IMR-90 (cell line): ENCODE data around the gene GGNBP2. TPM values are rescaled to one million over a fixed set of nuclear protein-coding genes. Genes with fewer than 3 reads are reported as not detected.

Source experiments
- ATAC-seq: fragments of 200-7000 bp; cut with Tn5 transposase; 2 replicates; pipeline ENCODE4 v1.9.1; 2020; ENCODE audit warnings: low read depth, mild to moderate bottlenecking, moderate library complexity
- BruUV-seq: library from RNA; stranded (reverse); fragments of 400-500 nt; replicated peaks from 2 replicates; lab custom pipeline; 2021; lab: Mats Ljungman, UMichigan
- CTCF ChIA-PET: fragments of 300-600 bp; formaldehyde crosslinking; extraction: SDS; loops from one replicate; lab custom pipeline; 2021; ENCODE audit warnings: antibody characterized with exemption; lab: Yijun Ruan, JAX
- POLR2A ChIA-PET: fragments of 300-600 bp; sonication (Branson Sonifier 250); formaldehyde crosslinking; loops from one replicate; lab custom pipeline; 2022; ENCODE audit warnings: antibody characterized with exemption; ENCODE audit not compliant: unreplicated experiment; lab: Charles Lee
- DNase-seq: peaks from one replicate; pipeline ENCODE4 v3.0.0; 2013
- H2AFZ ChIP-seq: replicated peaks from 2 replicates; pipeline ENCODE3; 2013; ENCODE audit warnings: low read length, mild to moderate bottlenecking; ENCODE audit not compliant: poor library complexity
- H2AK5ac ChIP-seq: 2 replicates; pipeline ENCODE4 v1.6.1; 2013; ENCODE audit warnings: low read depth, low read length, inconsistent platforms
- H2AK9ac ChIP-seq: replicated peaks from 2 replicates; pipeline ENCODE3; 2013; ENCODE audit warnings: mild to moderate bottlenecking, low read depth, low read length, moderate library complexity; ENCODE audit not compliant: poor library complexity
- H2BK120ac ChIP-seq: 2 replicates; pipeline ENCODE4 v1.6.1; 2013; ENCODE audit warnings: low read depth, low read length, inconsistent platforms
- H2BK15ac ChIP-seq: 3 replicates; pipeline ENCODE4 v1.6.1; 2013; ENCODE audit warnings: low read depth, low read length, inconsistent platforms
- H2BK20ac ChIP-seq: 2 replicates; pipeline ENCODE4 v1.6.1; 2013; ENCODE audit warnings: low read depth, mild to moderate bottlenecking, inconsistent platforms, low read length, moderate library complexity
- H2BK5ac ChIP-seq: 2 replicates; pipeline ENCODE4 v1.6.1; 2013; ENCODE audit warnings: mild to moderate bottlenecking, low read depth, low read length, inconsistent platforms; ENCODE audit not compliant: poor library complexity, severe bottlenecking
- H3K14ac ChIP-seq: replicated peaks from 2 replicates; pipeline ENCODE4 v1.6.1; 2013; ENCODE audit warnings: low read depth, low read length, inconsistent platforms
- H3K18ac ChIP-seq: 2 replicates; pipeline ENCODE4 v1.6.1; 2013; ENCODE audit warnings: low read depth, low read length, control low read depth
- H3K23ac ChIP-seq: 2 replicates; pipeline ENCODE4 v1.6.1; 2013; ENCODE audit warnings: low read depth, low read length, inconsistent platforms
- H3K27ac ChIP-seq: 2 replicates; pipeline ENCODE4 v1.5.1; 2013; ENCODE audit warnings: mild to moderate bottlenecking, control low read depth, low read length; ENCODE audit not compliant: insufficient read depth
- H3K27me3 ChIP-seq: 2 replicates; pipeline ENCODE4 v1.6.1; 2013; ENCODE audit warnings: low read length; ENCODE audit not compliant: control insufficient read depth, insufficient read depth
- H3K36me3 ChIP-seq: 2 replicates; pipeline ENCODE4 v1.6.1; 2013; ENCODE audit warnings: low read length, mixed read lengths; ENCODE audit not compliant: control insufficient read depth, insufficient read depth
- H3K4ac ChIP-seq: 2 replicates; pipeline ENCODE4 v1.6.1; 2013; ENCODE audit warnings: low read depth, low read length, inconsistent platforms
- H3K4me1 ChIP-seq: 2 replicates; pipeline ENCODE4 v1.6.1; 2013; ENCODE audit warnings: low read length, mixed read lengths; ENCODE audit not compliant: control insufficient read depth, insufficient read depth
- H3K4me2 ChIP-seq: 2 replicates; pipeline ENCODE4 v1.6.1; 2013; ENCODE audit warnings: low read depth, mild to moderate bottlenecking, control low read depth, low read length, moderate library complexity
- H3K4me3 ChIP-seq: 2 replicates; pipeline ENCODE4 v1.5.1; 2013; ENCODE audit warnings: low read depth, mild to moderate bottlenecking, control low read depth, low read length, moderate library complexity; ENCODE audit not compliant: insufficient read depth
- H3K56ac ChIP-seq: 2 replicates; pipeline ENCODE4 v1.6.1; 2013; ENCODE audit warnings: low read length, inconsistent platforms; ENCODE audit not compliant: insufficient read depth; ENCODE audit errors: extremely low read depth
- H3K79me1 ChIP-seq, 2 experiments: 2 replicates each; pipeline ENCODE4 v1.6.1; 2013; ENCODE audit warnings: low read length in 2 of 2, inconsistent platforms in 1 of 2, low read depth in 1 of 2
- H3K9ac ChIP-seq: 2 replicates; pipeline ENCODE4 v1.6.1; 2013; ENCODE audit warnings: low read depth, low read length, control low read depth
- H3K9me1 ChIP-seq: 2 replicates; pipeline ENCODE4 v1.6.1; 2013; ENCODE audit warnings: low read length, inconsistent platforms; ENCODE audit not compliant: insufficient read depth
- H3K9me3 ChIP-seq: 2 replicates; pipeline ENCODE4 v1.6.1; 2013; ENCODE audit warnings: low read length; ENCODE audit not compliant: control insufficient read depth, insufficient read depth
- H4K20me1 ChIP-seq: 2 replicates; pipeline ENCODE4 v1.6.1; 2013; ENCODE audit warnings: low read length, inconsistent platforms; ENCODE audit not compliant: insufficient read depth
- H4K5ac ChIP-seq: 2 replicates; pipeline ENCODE4 v1.6.1; 2013; ENCODE audit warnings: mild to moderate bottlenecking, low read depth, low read length, control low read depth
- H4K8ac ChIP-seq, 2 experiments: 2 replicates each; pipeline ENCODE4 v1.6.1; 2013; ENCODE audit warnings: low read depth in 2 of 2, low read length in 2 of 2, control low read depth in 1 of 2, inconsistent platforms in 1 of 2
- H4K91ac ChIP-seq: 2 replicates; pipeline ENCODE4 v1.6.1; 2013; ENCODE audit warnings: low read depth, low read length, inconsistent platforms; ENCODE audit not compliant: insufficient read depth
- MXI1 ChIP-seq: IDR thresholded peaks from 2 replicates; pipeline ENCODE4 v1.6.1; 2012; ENCODE audit warnings: low read depth, mild to moderate bottlenecking, low read length, moderate library complexity, borderline replicate concordance
- WGBS, 2 experiments: methylation state at CpG; one replicate each; pipeline versions ENCODE4 v1.1.5 to v1.1.7; 2013; ENCODE audit warnings: missing lambda C conversion rate in 2 of 2; ENCODE audit not compliant: insufficient read length in 1 of 2; ENCODE audit errors: extremely low coverage in 2 of 2; 5-methylcytosine and 5-hydroxymethylcytosine counted together
- dilution Hi-C: fragments of 300-500 bp; cut with HindIII; formaldehyde crosslinking; loops from one replicate; pipeline ENCODE4 v1.14.3; 2018; ENCODE audit warnings: low sequenced_read_pairs; ENCODE audit not compliant: unreplicated experiment
- in situ Hi-C: fragments of 300-500 bp; cut with MboI; formaldehyde crosslinking; loops from 3 replicates; pipeline ENCODE4 v1.14.3; 2019; ENCODE audit warnings: low sequenced_read_pairs, inconsistent platforms, mixed read lengths
- intact Hi-C: fragments of 100-400 bp; cut with micrococcal nuclease; formaldehyde crosslinking; loops from 2 replicates; pipeline ENCODE4 v1.10.0; 2022
- polyA plus RNA-seq, 3 experiments: library from polyadenylated mRNA; depleted of rRNA; stranded (reverse); fragments of >200 nt; gene quantifications; 2 replicates each; pipeline ENCODE4 v1.2.3, GENCODE V29; 2012; ENCODE audit warnings: low replicate concordance in 1 of 3
- total RNA-seq: library from RNA; depleted of rRNA; stranded (reverse); fragments of >200 nt; gene quantifications from 2 replicates; pipeline ENCODE4 v1.2.3, GENCODE V29; 2012

Gene GGNBP2
- total and polyA plus RNA-seq, 2 of the 4 experiments (the other 2 are of a cell fraction): 40.7 to 56.2 TPM

GRCh38 chr17:36525888-36526287, 18.8 kb upstream of the GGNBP2 start:
- intact Hi-C loops: no loop called here
- Histone ChIP-seq H3K9ac (no peak overlapping the region), H2AFZ (no peak overlapping the region), H3K27me3 (no peaks in the 10 kb centered on the region), H2BK15ac (no peak overlapping the region), H3K56ac (no peak overlapping the region), H2BK5ac (no peak overlapping the region), H4K91ac (no peak overlapping the region), H3K4me2 (no peak overlapping the region), H3K36me3 (peaks cover 30% of the 10 kb centered on the region), H2AK5ac (no peak overlapping the region), H4K8ac (no peak overlapping the region), H4K5ac (no peak overlapping the region), H2AK9ac (no peak overlapping the region), H3K18ac (no peak overlapping the region), H2BK20ac (no peak overlapping the region), H3K27ac (no peak overlapping the region), H3K4me3 (no peak overlapping the region), H3K14ac (no peak overlapping the region), H3K9me1 (peaks cover 13% of the 10 kb centered on the region), H3K23ac (no peak overlapping the region), H2BK120ac (no peak overlapping the region), H3K79me1 (peaks cover 12 to 28% of the 10 kb centered on the region in 2 experiments), H3K4ac (no peak overlapping the region), H4K20me1 (peaks cover 6% of the 10 kb centered on the region), H3K9me3 (no peaks in the 10 kb centered on the region), H3K4me1 (no peaks in the 10 kb centered on the region)
- no peak for DNase-seq
- TF ChIP-seq MXI1: no peak
- WGBS, 2 experiments: 100% methylated on average over 1 of the region's 6 CpGs; no CpG with 5 or more reads in 1 of the 2 experiments
- dilution Hi-C loops: no loop called here
- in situ Hi-C loops: no loop called here
- no TSS peak for BruUV-seq
- ChIA-PET CTCF (no interaction called here), POLR2A (no interaction called here)
- no peak for ATAC-seq
